Activated CD8-positive, alpha-beta memory T cell treated with anti-CD3 and anti-CD28 coated beads for 24 hours (primary cell): ENCODE results near the gene PCP4L1.
"Not testable (repeated sequence)": the region's sequence is repeated elsewhere in the genome, so short reads cannot be mapped to it uniquely, and the experiment has no call there.

ENCODE experiments used
- DNase-seq: peaks from one replicate; pipeline ENCODE4 v3.0.0-alpha.2; 2020

Gene PCP4L1

GRCh38 chr1:161273402-161273801 is 14.9 kb downstream of the PCP4L1 start:
- no peak for DNase-seq

- DNase-seq = no peak
These were observed 16.3 kb downstream of the PCP4L1 start for GRCh38 chr1:161274874-161275273.

GRCh38 chr1:161282991-161283390 is 24.4 kb downstream of the PCP4L1 start:
- DNase-seq = no peak

GRCh38 chr1:161285113-161285512 is 26.6 kb downstream of the PCP4L1 start:
- DNase-seq = no peak

GRCh38 chr1:161285521-161285920 is 27.0 kb downstream of the PCP4L1 start:
- DNase-seq = no peak

- no peak for DNase-seq
These were observed 29.0 kb downstream of the PCP4L1 start for GRCh38 chr1:161287482-161288054.

GRCh38 chr1:161290779-161291178 is 32.2 kb downstream of the PCP4L1 start:
- DNase-seq = no peak

- no peak for DNase-seq
These were observed 38.9 kb downstream of the PCP4L1 start for GRCh38 chr1:161297415-161297814.

- no peak for DNase-seq
These were observed 39.6 kb downstream of the PCP4L1 start for GRCh38 chr1:161298116-161298515.

- no peak for DNase-seq
These were observed 40.8 kb downstream of the PCP4L1 start for GRCh38 chr1:161299347-161299746.

- DNase-seq = no peak
These were observed 41.9 kb downstream of the PCP4L1 start for GRCh38 chr1:161300478-161300877.

- peak; percentile 59 for DNase-seq
These were observed 46.7 kb downstream of the PCP4L1 start for GRCh38 chr1:161304927-161305866.

GRCh38 chr1:161305867-161306519 is 47.4 kb downstream of the PCP4L1 start:
- DNase-seq = peak; percentile 93

GRCh38 chr1:161307230-161307768 is 48.8 kb downstream of the PCP4L1 start:
- peak; percentile 60 for DNase-seq

- DNase-seq = no peak
These were observed 49.5 kb downstream of the PCP4L1 start for GRCh38 chr1:161307892-161308638.

- DNase-seq = no peak
These were observed 51.3 kb downstream of the PCP4L1 start, which contains the start of gene MPZ for GRCh38 chr1:161309868-161310267. TSS of gene MPZ (minus strand) at chr1:161309968. CDS start at chr1:161309905, 63 bp downstream.

- DNase-seq = no peak
These were observed 53.1 kb downstream of the PCP4L1 start for GRCh38 chr1:161311595-161312181.

- no peak for DNase-seq
These were observed 55.1 kb downstream of the PCP4L1 start for GRCh38 chr1:161313554-161314200.

- peak; percentile 92 for DNase-seq
These were observed 55.8 kb downstream of the PCP4L1 start, which contains the start of gene SDHC for GRCh38 chr1:161314201-161314981. TSS of gene SDHC (plus strand) at chr1:161314381. CDS start at chr1:161314406, 25 bp downstream.

- DNase-seq = not testable (repeated sequence)
These were observed 57.5 kb downstream of the PCP4L1 start for GRCh38 chr1:161315841-161316674.
